GM21390 (cell line): ENCODE data around the gene WSB1.

Experiments used
- ATAC-seq: cut with Tn5 transposase; IDR thresholded peaks from one replicate; pipeline ENCODE4 v1.9.1; 2021; ENCODE audit not compliant: unreplicated experiment

The WSB1 gene

DNA sequence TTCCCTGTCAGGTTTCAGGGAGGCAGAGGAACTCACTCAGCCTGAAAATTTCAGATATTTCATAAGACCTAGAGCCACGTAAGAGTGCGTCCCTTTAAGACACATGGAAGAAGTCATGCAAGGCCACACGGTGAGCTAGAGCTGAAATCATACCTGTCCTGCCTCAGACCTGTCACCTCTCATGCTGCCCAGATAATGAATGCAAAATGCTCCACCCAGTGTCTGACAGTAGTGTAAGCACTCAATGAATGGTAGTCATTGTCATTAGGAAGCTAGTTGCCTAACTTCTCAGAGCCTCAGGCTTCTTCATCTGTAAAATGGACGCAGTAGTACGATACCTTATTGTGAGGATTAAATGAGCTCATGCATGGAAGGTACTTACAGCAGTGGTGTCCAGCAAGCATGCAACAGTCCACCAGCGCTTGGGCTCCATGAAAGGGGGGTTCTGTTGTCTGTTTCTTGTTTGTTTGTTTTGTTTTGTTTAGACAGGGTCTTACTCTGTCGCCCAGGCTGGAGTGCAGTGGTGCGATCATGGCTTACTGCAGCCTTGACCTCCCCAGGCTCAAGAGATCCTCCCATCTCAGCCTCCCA, 60.7 kb downstream of the WSB1 start:
- ATAC-seq: no peak

DNA sequence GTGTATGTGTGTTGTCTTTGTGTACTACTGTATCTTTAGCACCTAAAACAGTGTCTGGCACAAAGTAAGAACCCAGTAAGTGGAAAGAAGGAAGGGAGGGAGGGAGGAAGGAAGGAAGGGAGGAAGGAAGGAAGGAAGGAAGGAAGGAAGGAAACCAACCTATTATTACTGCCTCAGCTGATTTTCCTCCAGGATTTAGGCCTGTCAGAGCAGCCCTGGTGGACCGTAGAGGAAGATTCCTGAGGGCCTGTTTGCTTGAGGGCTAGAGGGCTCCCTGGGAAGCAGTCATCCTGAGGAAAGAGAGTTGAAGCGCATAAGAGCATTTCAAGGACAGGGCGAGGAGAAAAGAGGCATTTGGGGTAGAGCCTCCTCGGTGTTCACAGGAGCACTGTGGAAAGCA, 61.5 kb downstream of the WSB1 start:
- ATAC-seq: no peak

DNA sequence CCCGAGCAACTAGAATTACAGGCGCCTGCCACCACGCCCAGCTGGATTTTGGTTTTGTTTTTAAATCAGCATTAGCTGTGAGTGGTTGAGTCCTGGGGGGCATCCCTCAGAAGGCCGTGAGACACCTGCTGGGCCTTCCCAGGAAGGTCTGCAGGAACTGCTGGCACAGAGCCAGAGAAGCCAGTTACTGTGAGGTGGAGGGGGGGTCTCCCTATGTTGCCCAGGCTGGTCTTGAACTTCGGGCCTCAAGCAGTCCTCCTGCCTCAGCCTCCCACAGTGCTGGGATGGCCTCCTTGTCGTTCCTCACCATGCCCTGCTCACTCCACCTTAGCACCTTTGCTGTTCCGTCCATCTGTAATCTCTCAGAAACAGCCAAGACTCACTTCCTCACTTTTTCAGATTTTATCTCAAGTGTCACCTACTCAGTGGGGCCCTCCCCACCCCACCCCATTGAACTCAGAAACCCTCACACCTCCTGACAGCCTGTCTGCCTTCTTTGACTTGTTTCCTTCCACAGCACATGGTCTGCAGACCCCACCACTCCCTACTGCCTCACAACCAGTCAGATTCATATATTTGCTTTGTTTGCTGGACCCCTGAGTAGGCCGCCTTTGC, 62.3 kb downstream of the WSB1 start:
- ATAC-seq: no peak

DNA sequence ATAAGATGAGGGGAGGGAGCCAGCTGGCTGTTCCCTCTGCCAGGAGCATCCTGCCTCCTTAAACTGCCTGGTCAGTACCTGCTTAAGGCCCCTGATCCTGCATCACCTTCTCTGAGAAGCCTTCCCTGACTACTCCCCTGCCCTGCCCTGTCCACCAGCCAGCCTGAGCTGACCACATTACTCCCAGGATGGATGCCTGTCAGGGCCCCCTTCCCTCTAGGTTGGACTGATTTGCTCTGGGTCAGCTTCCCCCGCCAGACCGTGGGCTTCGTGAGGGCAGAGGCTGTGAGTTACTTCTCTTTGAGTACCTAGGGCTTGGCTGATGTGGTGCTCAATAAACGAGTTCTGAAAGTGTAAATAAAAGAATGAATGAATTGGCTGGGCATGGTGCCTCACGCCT, 63.3 kb downstream of the WSB1 start:
- no peak for ATAC-seq

DNA sequence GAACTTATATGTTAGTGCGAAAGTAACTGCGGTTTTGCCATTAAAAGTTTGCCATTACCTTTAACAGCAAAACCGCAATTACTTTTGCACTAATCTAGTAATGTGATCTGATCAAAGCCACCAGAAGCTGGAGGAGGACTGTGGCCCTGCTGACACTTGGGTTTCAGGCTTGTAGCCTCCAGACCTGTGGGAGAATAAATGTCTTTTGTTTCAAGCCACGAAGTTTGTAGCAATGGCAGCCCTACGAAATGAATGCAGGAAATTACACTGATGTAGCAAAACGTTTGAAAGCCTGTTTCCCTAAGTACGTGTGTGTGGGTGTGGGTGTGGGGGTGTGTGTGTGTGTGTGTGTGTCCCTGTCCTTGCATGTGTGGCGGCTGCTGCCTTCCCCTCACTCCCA, 66.6 kb downstream of the WSB1 start:
- ATAC-seq: no peak

DNA sequence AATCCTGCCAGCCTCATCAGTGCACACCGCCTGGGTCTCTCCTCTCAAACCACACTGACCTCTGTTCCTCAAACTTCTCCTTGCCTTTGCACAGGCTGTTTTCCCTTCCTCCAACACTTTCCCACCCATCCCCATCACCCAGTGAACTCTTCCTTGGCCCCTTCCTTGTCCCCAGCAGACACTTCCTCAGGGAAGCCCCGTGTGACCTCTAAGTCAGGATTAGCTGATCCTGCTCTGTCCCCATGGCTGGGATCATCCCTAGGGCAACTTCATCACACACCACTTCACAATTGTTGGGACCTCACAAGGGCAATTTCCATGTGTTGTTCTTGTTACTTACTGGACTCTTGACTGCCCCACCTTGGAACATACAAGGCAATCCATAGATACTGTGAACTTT, 67.8 kb downstream of the WSB1 start:
- ATAC-seq: no peak

DNA sequence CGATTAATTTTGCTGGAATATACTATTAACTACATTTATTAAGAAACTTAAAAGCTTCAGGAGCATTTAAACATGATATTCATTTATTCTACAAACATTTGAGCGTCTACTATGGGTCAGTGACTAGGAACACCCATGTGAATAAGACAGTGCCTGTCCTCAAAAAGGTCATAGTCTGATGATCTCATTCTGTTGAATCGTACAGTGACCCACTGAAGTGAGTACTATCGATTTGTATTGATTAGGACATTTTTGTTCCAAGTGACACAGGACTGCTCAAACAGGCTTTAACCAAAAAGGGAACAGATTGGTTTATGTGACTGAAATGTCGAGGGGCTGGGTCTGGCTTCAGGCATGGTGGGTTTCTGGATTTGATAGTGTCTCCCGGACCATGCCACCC, 68.6 kb downstream of the WSB1 start:
- ATAC-seq: no peak

DNA sequence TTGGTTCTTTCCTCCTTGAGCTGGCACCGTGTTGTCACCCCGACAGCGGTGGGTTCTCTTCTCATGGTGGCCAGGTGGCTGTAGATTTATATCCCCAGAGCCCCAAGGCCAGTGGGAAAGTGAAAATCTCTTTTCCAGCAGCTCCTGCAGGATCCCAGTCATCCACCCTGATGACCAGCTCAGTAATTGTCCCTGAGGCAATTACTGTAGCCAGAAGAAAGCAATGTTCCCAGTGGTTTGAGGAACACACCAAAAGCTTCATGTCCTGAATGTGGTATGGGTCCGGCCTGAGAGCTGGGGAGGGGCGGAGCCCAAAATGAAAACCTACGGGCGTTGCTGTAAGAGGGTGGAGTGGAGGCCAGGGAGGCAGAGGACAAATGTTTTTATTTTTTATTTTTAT, 69.0 kb downstream of the WSB1 start:
- ATAC-seq: no peak

DNA sequence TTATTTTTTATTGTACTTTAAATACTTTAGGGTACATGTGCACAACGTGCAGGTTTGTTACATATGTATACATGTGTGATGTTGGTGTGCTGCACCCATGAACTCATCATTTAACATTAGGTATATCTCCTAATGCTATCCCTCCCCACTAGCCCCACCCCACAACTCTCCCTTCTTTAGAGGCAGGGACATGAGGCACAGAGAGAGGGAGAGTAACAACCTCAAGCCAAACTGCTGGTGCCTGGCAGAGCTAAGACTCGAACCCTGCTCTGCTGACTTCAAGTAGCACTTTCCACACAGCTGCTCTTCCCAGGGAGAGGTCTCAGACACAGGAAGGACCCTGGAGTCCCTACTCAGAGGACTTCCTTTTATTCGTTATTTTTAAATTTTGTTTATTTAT, 69.4 kb downstream of the WSB1 start:
- no peak for ATAC-seq
